ENCODE measurements around the gene PER1. TPM values are rescaled to one million over a fixed set of nuclear protein-coding genes. Genes with fewer than 3 reads are reported as not detected.
A peak's percentile ranks its signal among the peaks of the same experiment; 100 is the strongest.

The PER1 gene
- total and polyA plus RNA-seq, 9 of the 15 experiments (the other 6 are each of a cell fraction or from before 2014, with no cell fraction given), result 0.13 to 26.0 (median 3.4) TPM

GRCh38 chr17:8176197-8176940 is 24.2 kb upstream of the PER1 start, which contains the start of gene TMEM107:
Gene TMEM107 (minus strand): TSS chr17:8176380. CDS start chr17:8176286, 94 bp downstream.
- Histone ChIP-seq H3K27me3 (ENCODE audit: control insufficient read depth in 2 of 2, insufficient read depth in 2 of 2, low read length in 2 of 2) (no peaks in the 10 kb centered on the region), H3K4me3 (peak within 1 kb of the TSS; percentile 54), H3K9ac (ENCODE audit: insufficient read depth in 1 of 2, low read depth in 2 of 2, low read length in 2 of 2) (peak within 1 kb of the TSS; percentile 75 to 95), H2AFZ (ENCODE audit: low read depth, low read length) (peak within 1 kb of the TSS; percentile 93), H3K9me1 (ENCODE audit: control insufficient read depth, insufficient read depth, low read length) (no peaks in the 10 kb centered on the region), H3K27ac (ENCODE audit: extremely low read depth, low read depth, low read length) (peak within 1 kb of the TSS; percentile 78), H3K4me2 (ENCODE audit: insufficient read depth, low read length) (peak within 1 kb of the TSS; percentile 88), H3K79me2 (ENCODE audit: control insufficient read depth, insufficient read depth, low read length) (peaks cover 10% of the 10 kb centered on the region), H3K9me3 (replicated peaks; ENCODE audit: control insufficient read depth, insufficient read depth, low read depth, low read length) (no peaks in the 10 kb centered on the region), H3K36me3 (ENCODE audit: control insufficient read depth, insufficient read depth, low read length) (no peaks in the 10 kb centered on the region), H3K4me1 (replicated peaks in 1 of 2; ENCODE audit: control insufficient read depth in 2 of 2, insufficient read depth in 2 of 2, low read length in 2 of 2) (peaks cover 23 to 42% of the 10 kb centered on the region in 2 experiments; a peak in 4 of 5 replicates), H4K20me1 (replicated peaks; ENCODE audit: control insufficient read depth, insufficient read depth, low read length) (no peaks in the 10 kb centered on the region; the same call in 1 of the 2 replicates)
- in situ Hi-C loops (cut with MboI) (no loop called here), intact Hi-C loops (cut with micrococcal nuclease) (no loop called here)
- ATAC-seq (peak; percentile 82), DNase-seq (ENCODE audit: extremely low read depth in 1 of 4, low spot score in 3 of 4) (peak; percentile 72 to 93 (median 76)), FAIRE-seq (peak; percentile 71)
- 4% methylated on average over 47 of the region's 56 CpGs for WGBS (ENCODE audit: insufficient coverage, low coverage, missing lambda C conversion rate)
- TSS peak; percentile 70 for BruUV-seq (replicated peaks)
- ChIA-PET POLR2A (no interaction called here), CTCF (ENCODE audit: low intra/inter-chr PET ratio) (no interaction called here)
- TF ChIP-seq RBM22 (IDR thresholded peaks at IDR 0.05; ENCODE audit: low read depth, low read length, poor library complexity, severe bottlenecking), result peak; percentile 56
- TF ChIP-seq PHB2 (IDR thresholded peaks at IDR 0.05; ENCODE audit: low read depth), result no peak
- no peak for TF ChIP-seq HMGXB4 (CRISPR knock-in tag; IDR thresholded peaks at IDR 0.05)
- no peak for TF ChIP-seq HDAC3 (IDR thresholded peaks at IDR 0.05; ENCODE audit: borderline replicate concordance, partially characterized antibody)
- TF ChIP-seq CTBP1 (IDR thresholded peaks at IDR 0.05; ENCODE audit: borderline replicate concordance), result peak; percentile 41; the same call in 1 of the 2 replicates
- no peak for TF ChIP-seq KHSRP (IDR thresholded peaks at IDR 0.05)
- TF ChIP-seq KDM5B (IDR thresholded peaks at IDR 0.05; ENCODE audit: insufficient replicate concordance, low read depth, low read length), result peak; percentile 74
- peak; percentile 45; the same call in 1 of the 2 replicates for TF ChIP-seq L3MBTL2 (IDR thresholded peaks at IDR 0.05)
- no peak for TF ChIP-seq ZBTB8A (IDR thresholded peaks at IDR 0.05; ENCODE audit: partially characterized antibody)
- 0 out of 2 replicates have a peak, but pooled peaks have one; percentile 1 for TF ChIP-seq THAP12 (CRISPR knock-in tag; IDR thresholded peaks at IDR 0.05)
- TF ChIP-seq SMARCA4 (IDR thresholded peaks at IDR 0.05), result 0 out of 2 replicates have a peak, but pooled peaks have one; percentile 11
- peak; percentile 73 for TF ChIP-seq BMI1 (IDR thresholded peaks at IDR 0.05; ENCODE audit: low read length)
- TF ChIP-seq TSC22D4 (tag; IDR thresholded peaks at IDR 0.05), result no peak
- TF ChIP-seq PRPF4 (IDR thresholded peaks at IDR 0.05; ENCODE audit: insufficient read depth, low read depth, low read length, poor library complexity, severe bottlenecking), result no peak
- no peak for TF ChIP-seq HOMEZ (CRISPR knock-in tag; IDR thresholded peaks at IDR 0.05)
- no peak for TF ChIP-seq MEF2A (IDR thresholded peaks at IDR 0.05; ENCODE audit: control insufficient read depth, low read depth, low read length)

Data from K562 (cell line).